ENCODE results near the gene TSPAN14.

- TF ChIP-seq POLR2A (IDR thresholded peaks at IDR 0.05) (no peak), POLR2AphosphoS5 (IDR thresholded peaks at IDR 0.05) (no peak)
- TF ChIP-seq, protein P1, sequence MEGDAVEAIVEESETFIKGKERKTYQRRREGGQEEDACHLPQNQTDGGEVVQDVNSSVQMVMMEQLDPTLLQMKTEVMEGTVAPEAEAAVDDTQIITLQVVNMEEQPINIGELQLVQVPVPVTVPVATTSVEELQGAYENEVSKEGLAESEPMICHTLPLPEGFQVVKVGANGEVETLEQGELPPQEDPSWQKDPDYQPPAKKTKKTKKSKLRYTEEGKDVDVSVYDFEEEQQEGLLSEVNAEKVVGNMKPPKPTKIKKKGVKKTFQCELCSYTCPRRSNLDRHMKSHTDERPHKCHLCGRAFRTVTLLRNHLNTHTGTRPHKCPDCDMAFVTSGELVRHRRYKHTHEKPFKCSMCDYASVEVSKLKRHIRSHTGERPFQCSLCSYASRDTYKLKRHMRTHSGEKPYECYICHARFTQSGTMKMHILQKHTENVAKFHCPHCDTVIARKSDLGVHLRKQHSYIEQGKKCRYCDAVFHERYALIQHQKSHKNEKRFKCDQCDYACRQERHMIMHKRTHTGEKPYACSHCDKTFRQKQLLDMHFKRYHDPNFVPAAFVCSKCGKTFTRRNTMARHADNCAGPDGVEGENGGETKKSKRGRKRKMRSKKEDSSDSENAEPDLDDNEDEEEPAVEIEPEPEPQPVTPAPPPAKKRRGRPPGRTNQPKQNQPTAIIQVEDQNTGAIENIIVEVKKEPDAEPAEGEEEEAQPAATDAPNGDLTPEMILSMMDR (IDR thresholded peaks at IDR 0.05), result no peak
Measured at GRCh38 chr10:80485076-80485945, 31.2 kb downstream of the TSPAN14 start.
